NCI-H1105 treated with DMSO at 0.1 percent for 48 hours (cell line): ENCODE data around the gene FOXL3.

Experiments
- DNase-seq: peaks from one replicate; lab custom pipeline; 2025; lab: John Stamatoyannopoulos, UW

FOXL3 gene

GRCh38 chr7:302054-302992 lies 12.4 kb downstream of the FOXL3 start:
- no peak for DNase-seq

- no peak for DNase-seq
Measured at GRCh38 chr7:303425-303824, 13.5 kb downstream of the FOXL3 start.

- no peak for DNase-seq
Measured at GRCh38 chr7:303884-304573, 14.1 kb downstream of the FOXL3 start.

DNA sequence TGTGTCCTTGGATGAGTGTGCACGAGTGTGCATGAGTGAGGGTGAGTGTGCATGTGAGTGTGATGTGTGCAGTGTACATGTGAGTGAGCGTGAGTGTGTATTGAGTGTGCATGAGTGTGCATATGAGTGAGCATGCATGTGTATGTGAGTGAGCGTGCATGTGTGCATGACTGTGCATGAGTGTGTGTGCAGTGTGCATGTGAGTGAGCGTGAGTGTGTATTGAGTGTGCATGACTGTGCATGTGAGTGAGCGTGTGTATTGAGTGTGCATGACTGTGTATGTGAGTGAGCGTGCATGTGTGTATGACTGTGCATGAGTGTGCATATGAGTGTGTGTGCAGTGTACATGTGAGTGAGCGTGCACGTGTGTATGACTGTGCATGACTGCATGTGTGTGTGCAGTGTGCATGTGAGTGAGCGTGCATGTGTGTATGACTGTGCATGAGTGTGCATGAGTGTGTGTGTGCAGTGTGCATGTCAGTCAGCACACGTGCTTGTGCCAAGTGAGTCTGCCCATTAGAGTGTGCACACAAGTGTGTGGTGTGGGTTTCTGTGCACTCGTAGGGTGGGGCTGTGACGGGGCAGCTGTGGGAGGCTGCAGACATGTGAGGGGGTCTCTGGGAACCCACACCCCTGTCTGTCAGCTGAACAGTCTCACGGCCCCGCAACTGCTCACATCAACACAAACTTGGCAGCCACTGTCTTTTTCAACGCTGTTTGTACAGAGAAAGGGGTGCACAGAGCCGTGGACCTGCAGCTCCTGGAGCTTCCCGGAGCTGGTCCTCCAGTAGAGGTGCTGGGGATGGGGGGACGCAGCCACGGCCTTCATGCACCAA lies 14.8 kb downstream of the FOXL3 start:
- no peak for DNase-seq

DNA sequence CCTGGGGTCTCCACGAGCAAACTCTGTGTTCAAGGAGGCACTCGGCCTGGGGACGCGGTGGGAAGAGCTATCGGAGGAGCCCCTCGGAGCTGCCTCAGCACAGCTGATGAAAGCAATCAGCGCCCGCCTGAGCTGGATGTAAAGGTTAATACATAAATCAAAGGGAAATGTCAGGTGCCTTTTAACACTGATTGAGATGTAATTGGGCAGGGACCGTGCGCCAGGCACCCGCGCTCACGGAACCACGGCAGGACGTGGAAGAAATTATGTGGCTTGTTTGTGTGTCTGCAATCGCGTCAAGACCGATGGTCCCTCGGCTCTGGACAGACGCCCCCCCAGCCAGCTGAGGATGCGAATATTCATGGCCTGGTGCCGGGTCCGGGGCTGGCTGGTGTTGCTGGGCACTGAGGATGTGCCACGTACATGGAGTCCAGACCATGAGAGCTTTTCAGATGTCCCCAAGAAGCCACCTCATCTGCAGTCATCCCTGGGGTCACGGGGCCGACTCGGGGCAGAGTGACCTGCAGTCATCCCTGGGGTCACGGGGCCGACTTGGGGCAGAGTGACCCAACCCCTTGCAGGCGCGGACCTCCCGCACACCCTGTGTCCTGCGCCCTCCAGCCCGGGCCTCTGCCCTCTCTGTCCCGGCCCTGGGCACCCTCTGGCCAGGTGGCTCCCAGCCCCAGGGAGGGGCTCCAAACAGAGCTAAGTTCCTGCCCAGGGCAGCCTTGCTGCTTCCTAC lies 15.6 kb downstream of the FOXL3 start:
- no peak for DNase-seq

- no peak for DNase-seq
Measured at GRCh38 chr7:307970-308369, 18.0 kb downstream of the FOXL3 start.

DNA sequence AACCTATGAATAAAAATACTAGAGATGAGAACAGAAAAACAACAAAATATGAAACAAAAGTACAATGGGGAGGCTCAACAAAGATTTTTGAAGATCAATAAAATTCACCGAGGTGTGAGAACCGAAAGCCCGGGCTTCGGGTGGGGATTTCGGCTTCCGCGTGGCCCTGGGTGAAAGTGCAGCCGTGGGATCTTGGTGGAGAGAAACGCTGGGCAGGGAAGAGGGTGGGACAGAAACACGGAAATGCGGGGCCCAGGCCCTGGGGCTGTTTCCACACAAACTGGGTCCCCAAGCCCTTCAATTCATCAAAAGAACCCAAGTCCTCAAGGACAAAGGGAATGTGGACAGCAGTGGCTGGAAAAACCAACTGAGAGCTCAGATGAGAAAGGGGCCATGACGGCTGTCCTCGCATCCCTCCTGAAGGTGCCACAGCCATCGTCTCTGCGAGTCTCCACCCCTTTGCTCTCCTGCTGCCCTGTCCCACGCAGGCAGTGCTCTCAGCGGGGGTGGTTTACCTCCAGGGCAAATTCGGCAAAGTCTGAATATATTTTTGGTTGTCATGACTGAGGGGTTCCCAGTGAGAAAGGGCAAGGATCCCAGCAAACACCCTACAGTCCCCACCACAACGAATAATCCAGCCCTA lies 19.7 kb downstream of the FOXL3 start:
- no peak for DNase-seq

- no peak for DNase-seq
Measured at GRCh38 chr7:311131-311680, 21.2 kb downstream of the FOXL3 start.

GRCh38 chr7:311796-312195 lies 21.8 kb downstream of the FOXL3 start:
- no peak for DNase-seq

DNA sequence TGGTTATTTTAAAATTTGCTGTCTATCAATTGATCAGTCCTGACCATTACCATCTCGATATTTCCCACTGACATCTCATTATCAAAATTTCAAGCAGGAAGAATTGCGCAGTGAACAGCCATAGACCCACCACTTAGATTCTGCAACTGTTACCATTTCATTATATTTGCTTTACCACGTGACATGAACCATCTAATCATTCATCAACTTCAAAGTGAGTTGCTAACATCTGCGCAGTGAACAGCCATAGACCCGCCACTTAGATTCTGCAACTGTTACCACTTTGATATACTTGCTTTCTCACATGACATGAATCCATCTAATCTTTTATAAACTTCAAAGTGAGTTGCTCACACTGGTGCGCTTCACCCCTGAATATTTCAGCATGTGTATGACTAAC lies 22.5 kb downstream of the FOXL3 start:
- no peak for DNase-seq

- no peak for DNase-seq
Measured at GRCh38 chr7:314853-315252, 24.9 kb downstream of the FOXL3 start.

GRCh38 chr7:315516-316265 lies 25.7 kb downstream of the FOXL3 start:
- no peak for DNase-seq

- DNase-seq, result no peak
Measured at GRCh38 chr7:317643-318405, 27.9 kb downstream of the FOXL3 start.

- DNase-seq, result no peak
Measured at GRCh38 chr7:318476-318875, 28.5 kb downstream of the FOXL3 start.

DNA sequence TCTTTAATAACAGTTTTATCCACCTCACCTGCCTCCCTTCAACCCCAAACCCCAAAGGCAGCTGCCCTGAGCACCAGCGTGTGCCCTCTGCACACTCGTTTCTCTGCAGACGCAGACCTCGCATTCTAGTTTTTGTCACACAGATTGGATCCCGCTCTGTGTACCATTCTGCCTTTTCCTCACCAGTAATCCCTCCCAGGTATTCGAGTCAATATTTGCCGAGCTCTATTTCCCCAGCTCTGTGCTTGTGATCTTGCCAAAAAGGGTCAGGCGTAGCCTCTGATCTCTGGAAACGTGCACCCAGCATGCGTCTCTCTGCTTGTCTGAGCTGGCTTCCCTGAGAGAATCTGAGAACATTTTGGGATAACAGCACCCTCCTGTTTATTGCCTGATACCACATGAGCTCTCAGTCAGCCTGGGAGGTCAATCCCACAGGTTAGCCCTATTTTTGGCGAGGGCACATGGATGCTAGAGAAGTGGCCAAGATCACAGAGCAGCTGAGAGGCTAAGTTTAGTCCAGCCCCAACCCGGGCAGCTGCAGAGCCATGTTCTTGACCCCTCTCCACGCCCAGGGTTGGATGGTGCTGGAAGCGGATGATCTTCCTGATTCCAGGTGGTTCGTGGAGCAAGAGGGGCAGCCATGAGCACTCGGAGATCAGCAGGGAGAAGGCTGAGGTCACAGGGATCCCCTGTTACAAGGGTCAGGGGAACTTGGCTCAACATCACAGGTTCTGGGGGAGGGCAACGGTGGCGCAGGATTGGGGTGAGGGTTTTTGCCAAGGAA lies 29.1 kb downstream of the FOXL3 start:
- DNase-seq, result no peak

DNA sequence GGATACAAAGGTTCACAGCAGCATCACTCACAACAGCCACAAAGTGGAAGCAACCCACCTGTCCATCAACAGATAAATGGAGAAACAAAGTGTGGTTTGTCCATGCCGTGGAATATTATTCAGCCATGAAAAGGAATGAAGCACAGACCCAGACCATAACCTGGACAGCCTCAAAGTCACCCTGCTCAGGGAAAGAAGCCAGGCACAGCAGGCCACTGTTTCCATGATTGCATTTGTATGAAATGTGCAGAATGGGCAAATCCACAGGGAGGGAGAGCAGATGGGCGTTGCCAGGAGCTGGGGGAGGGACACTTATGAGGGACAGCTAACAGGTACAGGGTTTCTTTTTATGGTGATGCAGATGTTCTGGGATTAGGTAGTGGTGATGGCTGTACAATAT lies 30.3 kb downstream of the FOXL3 start:
- DNase-seq, result no peak

DNA sequence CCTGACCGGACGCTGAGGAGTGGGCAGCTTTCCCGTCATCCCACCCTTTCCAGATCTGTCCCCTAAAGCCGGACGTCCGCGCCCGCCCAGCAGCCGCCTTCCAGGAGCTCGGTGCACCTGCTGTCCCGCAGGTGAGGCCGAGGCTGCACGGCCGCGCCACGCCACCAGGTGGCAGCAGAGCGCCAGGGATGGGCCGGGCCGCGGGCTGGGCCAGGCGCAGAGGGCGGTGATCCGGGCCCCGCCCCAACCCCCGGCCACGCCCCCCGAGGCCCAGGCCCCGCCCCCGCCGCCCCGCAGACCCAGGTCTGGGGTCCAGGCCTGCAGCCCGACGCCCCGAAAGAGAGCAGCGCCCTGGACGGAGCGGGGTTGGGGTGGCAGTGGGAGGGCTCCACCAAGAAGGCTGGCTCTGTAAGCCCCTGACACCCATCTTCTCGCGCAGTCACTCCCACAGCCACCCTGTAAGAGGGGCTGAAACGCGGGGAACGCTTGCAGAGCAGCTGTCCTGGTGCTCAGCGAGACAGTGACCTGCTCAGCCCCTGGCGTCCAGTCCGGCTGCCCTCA lies 32.2 kb downstream of the FOXL3 start:
- peak; percentile 51 for DNase-seq

DNA sequence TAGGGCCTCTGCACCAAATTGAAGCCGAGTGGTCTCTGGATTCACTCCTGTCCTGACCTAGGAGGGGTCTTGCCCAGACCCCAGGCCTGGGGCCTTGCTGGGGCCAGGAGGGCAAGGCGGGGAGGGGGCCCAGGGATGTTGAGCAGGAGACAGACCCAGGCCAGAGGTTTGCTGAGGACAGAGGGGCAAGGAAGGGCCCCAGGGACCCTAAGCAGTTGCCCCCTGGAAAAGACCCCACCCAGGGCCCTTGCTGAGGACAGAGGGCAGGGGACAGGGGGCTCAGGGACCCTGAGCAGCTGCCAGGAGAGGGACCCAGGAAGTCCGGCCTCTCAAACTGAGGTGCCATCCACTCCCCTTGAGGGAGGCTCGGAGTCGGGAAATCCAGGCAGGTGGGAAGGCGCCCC lies 32.7 kb downstream of the FOXL3 start:
- DNase-seq, result no peak
